ENCODE results near the gene PIK3R4.

The PIK3R4 gene

GRCh38 chr3:130687327-130687726, 59.3 kb downstream of the PIK3R4 start:
- no peaks in the 10 kb centered on the region for H3K27me3 Mint-ChIP-seq
- H3K9me3 Mint-ChIP-seq (ENCODE audit: low read depth) = no peaks in the 10 kb centered on the region
- peaks cover 30% of the 10 kb centered on the region for H3K36me3 Mint-ChIP-seq

GRCh38 chr3:130686833-130687232, 59.8 kb downstream of the PIK3R4 start:
- Mint-ChIP-seq H3K27ac (no peak overlapping the region), H3K4me3 (no peak overlapping the region), H3K4me1 (ENCODE audit: low read depth) (no peaks in the 10 kb centered on the region), H3K36me3 (peaks cover 30% of the 10 kb centered on the region), H3K27me3 (no peaks in the 10 kb centered on the region), H3K9me3 (ENCODE audit: low read depth) (no peaks in the 10 kb centered on the region)

More at GRCh38 chr3:130687327-130687726, 59.3 kb downstream of the PIK3R4 start:
- H3K4me1 Mint-ChIP-seq (ENCODE audit: low read depth) = no peaks in the 10 kb centered on the region
- no peak overlapping the region for H3K27ac Mint-ChIP-seq
- H3K4me3 Mint-ChIP-seq = no peak overlapping the region

- Mint-ChIP-seq H3K27me3 (no peaks in the 10 kb centered on the region), H3K4me3 (no peak overlapping the region), H3K36me3 (peaks cover 32% of the 10 kb centered on the region), H3K9me3 (ENCODE audit: low read depth) (no peaks in the 10 kb centered on the region), H3K4me1 (ENCODE audit: low read depth) (no peaks in the 10 kb centered on the region), H3K27ac (no peak overlapping the region)
These were observed 64.5 kb downstream of the PIK3R4 start for GRCh38 chr3:130682131-130682530.

GRCh38 chr3:130679218-130679617, 67.4 kb downstream of the PIK3R4 start:
- Mint-ChIP-seq H3K4me1 (ENCODE audit: low read depth) (no peaks in the 10 kb centered on the region), H3K4me3 (no peak overlapping the region), H3K9me3 (ENCODE audit: low read depth) (no peaks in the 10 kb centered on the region), H3K27me3 (no peaks in the 10 kb centered on the region), H3K27ac (no peak overlapping the region), H3K36me3 (peaks cover 29% of the 10 kb centered on the region)

- Mint-ChIP-seq H3K27ac (peak overlapping the region; percentile 28), H3K4me3 (no peak overlapping the region), H3K36me3 (peaks cover 18% of the 10 kb centered on the region), H3K4me1 (ENCODE audit: low read depth) (no peaks in the 10 kb centered on the region), H3K9me3 (ENCODE audit: low read depth) (no peaks in the 10 kb centered on the region), H3K27me3 (no peaks in the 10 kb centered on the region)
These were observed 69.3 kb downstream of the PIK3R4 start for GRCh38 chr3:130677343-130677742.

- Mint-ChIP-seq H3K9me3 (ENCODE audit: low read depth) (no peaks in the 10 kb centered on the region), H3K4me1 (ENCODE audit: low read depth) (no peaks in the 10 kb centered on the region), H3K36me3 (peaks cover 24% of the 10 kb centered on the region), H3K27ac (no peak overlapping the region), H3K4me3 (no peak overlapping the region), H3K27me3 (no peaks in the 10 kb centered on the region)
These were observed 74.9 kb downstream of the PIK3R4 start for GRCh38 chr3:130671545-130672312.

- Mint-ChIP-seq H3K27me3 (no peaks in the 10 kb centered on the region), H3K4me1 (ENCODE audit: low read depth) (no peaks in the 10 kb centered on the region), H3K27ac (no peak overlapping the region), H3K9me3 (ENCODE audit: low read depth) (no peaks in the 10 kb centered on the region), H3K4me3 (no peak overlapping the region), H3K36me3 (peaks cover 34% of the 10 kb centered on the region)
These were observed 76.9 kb downstream of the PIK3R4 start for GRCh38 chr3:130669740-130670139.

- Mint-ChIP-seq H3K4me3 (no peak overlapping the region), H3K36me3 (peaks cover 15% of the 10 kb centered on the region), H3K4me1 (ENCODE audit: low read depth) (no peaks in the 10 kb centered on the region), H3K27ac (no peak overlapping the region), H3K9me3 (ENCODE audit: low read depth) (no peaks in the 10 kb centered on the region), H3K27me3 (no peaks in the 10 kb centered on the region)
These were observed 83.5 kb downstream of the PIK3R4 start for GRCh38 chr3:130663092-130663491.

GRCh38 chr3:130662501-130662996, 84.1 kb downstream of the PIK3R4 start:
- H3K27me3 Mint-ChIP-seq = no peaks in the 10 kb centered on the region
- no peaks in the 10 kb centered on the region for H3K9me3 Mint-ChIP-seq (ENCODE audit: low read depth)
- no peak overlapping the region for H3K4me3 Mint-ChIP-seq
- H3K36me3 Mint-ChIP-seq = peaks cover 20% of the 10 kb centered on the region
- H3K27ac Mint-ChIP-seq = no peak overlapping the region
- no peaks in the 10 kb centered on the region for H3K4me1 Mint-ChIP-seq (ENCODE audit: low read depth)

- no peaks in the 10 kb centered on the region for H3K4me1 Mint-ChIP-seq (ENCODE audit: low read depth)
- peaks cover 16% of the 10 kb centered on the region for H3K36me3 Mint-ChIP-seq
- no peak overlapping the region for H3K27ac Mint-ChIP-seq
- no peak overlapping the region for H3K4me3 Mint-ChIP-seq
- no peaks in the 10 kb centered on the region for H3K9me3 Mint-ChIP-seq (ENCODE audit: low read depth)
- H3K27me3 Mint-ChIP-seq = no peaks in the 10 kb centered on the region
These were observed 85.3 kb downstream of the PIK3R4 start for GRCh38 chr3:130661140-130661891.

GRCh38 chr3:130659911-130660310, 86.7 kb downstream of the PIK3R4 start:
- H3K27ac Mint-ChIP-seq = no peak overlapping the region
- peaks cover 8% of the 10 kb centered on the region for H3K36me3 Mint-ChIP-seq
- no peak overlapping the region for H3K4me3 Mint-ChIP-seq
- H3K27me3 Mint-ChIP-seq = no peaks in the 10 kb centered on the region
- H3K9me3 Mint-ChIP-seq (ENCODE audit: low read depth) = no peaks in the 10 kb centered on the region
- H3K4me1 Mint-ChIP-seq (ENCODE audit: low read depth) = no peaks in the 10 kb centered on the region

GRCh38 chr3:130658678-130659077, 88.0 kb downstream of the PIK3R4 start:
- Mint-ChIP-seq H3K4me1 (ENCODE audit: low read depth) (no peaks in the 10 kb centered on the region), H3K27me3 (no peaks in the 10 kb centered on the region), H3K9me3 (ENCODE audit: low read depth) (no peaks in the 10 kb centered on the region), H3K4me3 (no peak overlapping the region), H3K27ac (no peak overlapping the region), H3K36me3 (peaks cover 5% of the 10 kb centered on the region)

- peaks cover 5% of the 10 kb centered on the region for H3K36me3 Mint-ChIP-seq
- H3K27me3 Mint-ChIP-seq = no peaks in the 10 kb centered on the region
- no peak overlapping the region for H3K4me3 Mint-ChIP-seq
- no peaks in the 10 kb centered on the region for H3K4me1 Mint-ChIP-seq (ENCODE audit: low read depth)
- H3K27ac Mint-ChIP-seq = no peak overlapping the region
- H3K9me3 Mint-ChIP-seq (ENCODE audit: low read depth) = no peaks in the 10 kb centered on the region
These were observed 90.0 kb downstream of the PIK3R4 start for GRCh38 chr3:130656627-130657026.

GRCh38 chr3:130654921-130655320, 91.7 kb downstream of the PIK3R4 start:
- H3K4me1 Mint-ChIP-seq (ENCODE audit: low read depth) = no peaks in the 10 kb centered on the region

GRCh38 chr3:130654091-130654490, 92.5 kb downstream of the PIK3R4 start:
- no peak overlapping the region for H3K27ac Mint-ChIP-seq
- peaks cover 5% of the 10 kb centered on the region for H3K36me3 Mint-ChIP-seq
- H3K4me1 Mint-ChIP-seq (ENCODE audit: low read depth) = no peaks in the 10 kb centered on the region
- H3K27me3 Mint-ChIP-seq = no peaks in the 10 kb centered on the region
- H3K9me3 Mint-ChIP-seq (ENCODE audit: low read depth) = no peaks in the 10 kb centered on the region
- no peak overlapping the region for H3K4me3 Mint-ChIP-seq

More at GRCh38 chr3:130654921-130655320, 91.7 kb downstream of the PIK3R4 start:
- Mint-ChIP-seq H3K36me3 (peaks cover 5% of the 10 kb centered on the region), H3K9me3 (ENCODE audit: low read depth) (no peaks in the 10 kb centered on the region), H3K27ac (no peak overlapping the region), H3K27me3 (no peaks in the 10 kb centered on the region), H3K4me3 (no peak overlapping the region)

Measured in activated naive CD8-positive, alpha-beta T cell (primary cell).